Osteocyte (in vitro differentiated cells): Measurements from ENCODE around the gene TXNDC12. TPM values are rescaled to one million over a fixed set of nuclear protein-coding genes. Genes with fewer than 3 reads are reported as not detected.

Experiments used
- DNase-seq: peaks from one replicate; pipeline ENCODE4 v3.0.0; 2021; ENCODE audit warnings: mixed read lengths; ENCODE audit not compliant: unreplicated experiment; ENCODE audit errors: extremely low spot score
- H3K27ac Mint-ChIP-seq: one replicate; pipeline ENCODE4 v1.8.0; 2021; ENCODE audit warnings: mild to moderate bottlenecking, mixed read lengths; ENCODE audit not compliant: unreplicated experiment
- H3K27me3 Mint-ChIP-seq: one replicate; pipeline ENCODE4 v1.8.0; 2021; ENCODE audit warnings: mixed read lengths; ENCODE audit not compliant: unreplicated experiment
- H3K36me3 Mint-ChIP-seq: one replicate; pipeline ENCODE4 v1.8.0; 2021; ENCODE audit warnings: mixed read lengths; ENCODE audit not compliant: unreplicated experiment
- H3K4me1 Mint-ChIP-seq: one replicate; pipeline ENCODE4 v1.8.0; 2021; ENCODE audit warnings: mixed read lengths; ENCODE audit not compliant: unreplicated experiment
- H3K4me3 Mint-ChIP-seq: one replicate; pipeline ENCODE4 v1.8.0; 2021; ENCODE audit warnings: mild to moderate bottlenecking, moderate library complexity, mixed read lengths; ENCODE audit not compliant: unreplicated experiment
- H3K9me3 Mint-ChIP-seq: one replicate; pipeline ENCODE4 v1.8.0; 2021; ENCODE audit warnings: mixed read lengths; ENCODE audit not compliant: unreplicated experiment
- CTCF ChIP-seq: fragments of 200-600 bp; sonication (generic); IDR thresholded peaks from 2 replicates; pipeline ENCODE4 v1.5.0; 2021; ENCODE audit warnings: antibody characterized with exemption, mild to moderate bottlenecking, moderate library complexity
- total RNA-seq: library from RNA; stranded (reverse); gene quantifications from 2 replicates; pipeline ENCODE4 v1.2.1, GENCODE V29; 2021

Gene TXNDC12
- total RNA-seq, 1 donor from 2014 or later, result 46.6 TPM

- no peak for TF ChIP-seq CTCF
- H3K27ac Mint-ChIP-seq, result no peak overlapping the region
- H3K4me3 Mint-ChIP-seq, result no peak overlapping the region
- no peaks in the 10 kb centered on the region for H3K9me3 Mint-ChIP-seq
- peaks cover 24% of the 10 kb centered on the region for H3K36me3 Mint-ChIP-seq
- H3K27me3 Mint-ChIP-seq, result no peaks in the 10 kb centered on the region
- H3K4me1 Mint-ChIP-seq, result no peaks in the 10 kb centered on the region
- no peak for DNase-seq
Observed at GRCh38 chr1:52045236-52045635, 9.8 kb downstream of the TXNDC12 start.

- H3K27ac Mint-ChIP-seq, result no peak overlapping the region
- peaks cover 23% of the 10 kb centered on the region for H3K36me3 Mint-ChIP-seq
- no peaks in the 10 kb centered on the region for H3K27me3 Mint-ChIP-seq
- no peak overlapping the region for H3K4me3 Mint-ChIP-seq
- no peaks in the 10 kb centered on the region for H3K9me3 Mint-ChIP-seq
- no peaks in the 10 kb centered on the region for H3K4me1 Mint-ChIP-seq
- no peak for TF ChIP-seq CTCF
- DNase-seq, result no peak
Observed at GRCh38 chr1:52041551-52042185, 13.3 kb downstream of the TXNDC12 start.

GRCh38 chr1:52037909-52038308, 17.1 kb downstream of the TXNDC12 start:
- H3K4me1 Mint-ChIP-seq, result peaks cover 7% of the 10 kb centered on the region
- no peak for TF ChIP-seq CTCF
- H3K36me3 Mint-ChIP-seq, result peaks cover 17% of the 10 kb centered on the region
- no peak overlapping the region for H3K4me3 Mint-ChIP-seq
- DNase-seq, result no peak
- no peaks in the 10 kb centered on the region for H3K9me3 Mint-ChIP-seq
- no peaks in the 10 kb centered on the region for H3K27me3 Mint-ChIP-seq
- H3K27ac Mint-ChIP-seq, result no peak overlapping the region

- no peak overlapping the region for H3K27ac Mint-ChIP-seq
- no peak overlapping the region for H3K4me3 Mint-ChIP-seq
- peaks cover 9% of the 10 kb centered on the region for H3K4me1 Mint-ChIP-seq
- no peak for DNase-seq
- H3K27me3 Mint-ChIP-seq, result no peaks in the 10 kb centered on the region
- TF ChIP-seq CTCF, result no peak
- H3K9me3 Mint-ChIP-seq, result no peaks in the 10 kb centered on the region
- H3K36me3 Mint-ChIP-seq, result peaks cover 17% of the 10 kb centered on the region
Observed at GRCh38 chr1:52037402-52037814, 17.6 kb downstream of the TXNDC12 start.

- DNase-seq, result no peak
- TF ChIP-seq CTCF, result no peak
- H3K9me3 Mint-ChIP-seq, result no peaks in the 10 kb centered on the region
- peaks cover 34% of the 10 kb centered on the region for H3K4me1 Mint-ChIP-seq
- H3K36me3 Mint-ChIP-seq, result peaks cover 11% of the 10 kb centered on the region
- H3K27me3 Mint-ChIP-seq, result no peaks in the 10 kb centered on the region
- peak overlapping the region; percentile 94 for H3K4me3 Mint-ChIP-seq
- peak overlapping the region; percentile 97 for H3K27ac Mint-ChIP-seq
Observed at GRCh38 chr1:52034050-52034384, 21.0 kb downstream of the TXNDC12 start.
